ENCODE measurements around the gene RAI2.

DNA sequence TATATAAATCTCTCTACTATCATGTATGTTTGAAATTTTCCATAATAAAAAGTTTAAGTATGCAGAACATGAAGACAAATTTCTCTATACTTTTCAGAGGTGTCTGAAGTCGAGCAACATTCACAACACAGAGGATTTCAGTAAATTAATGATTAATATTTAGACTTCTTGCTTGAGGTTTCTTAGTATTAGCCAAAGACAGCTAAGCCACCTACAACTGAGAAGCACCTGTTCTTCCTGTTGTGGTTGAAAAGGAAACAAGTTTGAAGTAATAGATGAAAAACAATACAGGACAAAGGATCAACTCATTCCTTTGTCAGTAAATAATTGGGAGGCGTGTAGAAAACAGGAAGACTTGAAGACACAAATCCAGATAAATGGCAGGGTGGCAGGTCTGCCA, 102.7 kb downstream of the RAI2 start:
- TF ChIP-seq FOXA1 (IDR thresholded peaks at IDR 0.05) (no peak), CTBP1 (IDR thresholded peaks at IDR 0.05; ENCODE audit: borderline replicate concordance) (no peak), FOXK2 (IDR thresholded peaks at IDR 0.05) (no peak), HDGF (IDR thresholded peaks at IDR 0.05; ENCODE audit: borderline replicate concordance) (no peak), L3MBTL2 (conservative IDR thresholded peaks at IDR 0.05) (no peak), ARNT (IDR thresholded peaks at IDR 0.05) (no peak), NFRKB (IDR thresholded peaks at IDR 0.05) (no peak), SUZ12 (IDR thresholded peaks at IDR 0.05) (no peak), FOXM1 (IDR thresholded peaks at IDR 0.05; ENCODE audit: borderline replicate concordance) (no peak), BHLHE40 (IDR thresholded peaks at IDR 0.05; ENCODE audit: borderline replicate concordance) (no peak)
